HEK293T (cell line): ENCODE measurements around the gene RAB12.

ENCODE experiments used
- ARNT ChIP-seq: fragments of 450-650 bp; IDR thresholded peaks from 2 replicates; pipeline ENCODE4 v1.6.1; 2017; ENCODE audit warnings: mild to moderate bottlenecking
- BHLHE40 ChIP-seq: fragments of 450-650 bp; IDR thresholded peaks from 2 replicates; pipeline ENCODE4 v1.6.1; 2016; ENCODE audit warnings: mild to moderate bottlenecking, moderate library complexity, borderline replicate concordance
- CTBP1 ChIP-seq: fragments of 450-650 bp; IDR thresholded peaks from 2 replicates; pipeline ENCODE4 v1.6.1; 2016; ENCODE audit warnings: borderline replicate concordance
- ELF4 ChIP-seq: fragments of 450-650 bp; IDR thresholded peaks from 2 replicates; pipeline ENCODE4 v1.6.1; 2017; ENCODE audit warnings: antibody characterized with exemption
- FOXA1 ChIP-seq: fragments of 450-650 bp; IDR thresholded peaks from 2 replicates; pipeline ENCODE4 v1.6.1; 2016; ENCODE audit warnings: mild to moderate bottlenecking
- FOXM1 ChIP-seq: fragments of 450-650 bp; IDR thresholded peaks from 2 replicates; pipeline ENCODE4 v1.6.1; 2017; ENCODE audit warnings: mild to moderate bottlenecking, borderline replicate concordance
- HDGF ChIP-seq: fragments of 450-650 bp; IDR thresholded peaks from 2 replicates; pipeline ENCODE4 v1.6.1; 2017; ENCODE audit warnings: antibody characterized with exemption, borderline replicate concordance
- L3MBTL2 ChIP-seq: fragments of 450-650 bp; conservative IDR thresholded peaks from 2 replicates; pipeline ENCODE4 v1.6.1; 2016; ENCODE audit warnings: mild to moderate bottlenecking
- LEF1 ChIP-seq: fragments of 450-650 bp; IDR thresholded peaks from 2 replicates; pipeline ENCODE4 v1.6.1; 2017; ENCODE audit warnings: mild to moderate bottlenecking, borderline replicate concordance
- PKNOX1 ChIP-seq: fragments of 450-650 bp; IDR thresholded peaks from 2 replicates; pipeline ENCODE4 v1.6.1; 2016
- SP1 ChIP-seq: fragments of 450-650 bp; IDR thresholded peaks from 2 replicates; pipeline ENCODE4 v1.6.1; 2017
- SUZ12 ChIP-seq: fragments of 450-650 bp; IDR thresholded peaks from 2 replicates; pipeline ENCODE4 v1.6.1; 2016; ENCODE audit warnings: mild to moderate bottlenecking
- TARDBP ChIP-seq: fragments of 450-650 bp; IDR thresholded peaks from 2 replicates; pipeline ENCODE4 v1.6.1; 2016
- ZNF384 ChIP-seq: fragments of 450-650 bp; IDR thresholded peaks from 2 replicates; pipeline ENCODE4 v1.6.1; 2016

- no peak for TF ChIP-seq FOXA1
- no peak for TF ChIP-seq SP1
- TF ChIP-seq ELF4 = no peak
- no peak for TF ChIP-seq BHLHE40
- TF ChIP-seq FOXM1 = no peak
- no peak for TF ChIP-seq TARDBP
- no peak for TF ChIP-seq LEF1
- no peak for TF ChIP-seq HDGF
- TF ChIP-seq PKNOX1 = no peak
- no peak for TF ChIP-seq ARNT
- no peak for TF ChIP-seq CTBP1
- no peak for TF ChIP-seq ZNF384
- TF ChIP-seq SUZ12 = no peak
- TF ChIP-seq L3MBTL2 = no peak
Measured at GRCh38 chr18:8673256-8674209, 64.3 kb downstream of the RAB12 start.
